Measurements from ENCODE around the gene UBE3C.
A peak's percentile ranks its signal among the peaks of the same experiment; 100 is the strongest.

UBE3C gene

GRCh38 chr7:157220916-157221569, 82.3 kb downstream of the UBE3C start:
- Histone ChIP-seq H3K9me3 (ENCODE audit: low read length) (no peaks in the 10 kb centered on the region), H2AFZ (ENCODE audit: low read length) (no peak overlapping the region), H3K27me3 (ENCODE audit: insufficient read depth, low read length) (no peaks in the 10 kb centered on the region), H3K4me1 (ENCODE audit: insufficient read depth, low read length, severe bottlenecking) (no peaks in the 10 kb centered on the region), H4K20me1 (ENCODE audit: insufficient read depth, low read length) (no peaks in the 10 kb centered on the region), H3K9ac (ENCODE audit: low read length) (no peak overlapping the region), H3F3A (ENCODE audit: insufficient read depth, low read length) (no peaks in the 10 kb centered on the region), H3K4me2 (ENCODE audit: low read length) (no peak overlapping the region), H3K36me3 (ENCODE audit: insufficient read depth, low read length) (peaks cover 78% of the 10 kb centered on the region), H3K79me2 (ENCODE audit: insufficient read depth, low read length) (no peaks in the 10 kb centered on the region), H3K27ac (ENCODE audit: low read depth, low read length, poor library complexity, severe bottlenecking) (no peak overlapping the region), H3K9me2 (ENCODE audit: low read depth, low read length) (no peaks in the 10 kb centered on the region), H3K4me3 (ENCODE audit: low read depth, low read length, poor library complexity, severe bottlenecking) (no peak overlapping the region)
- TF ChIP-seq EZH2 (IDR thresholded peaks at IDR 0.05; ENCODE audit: borderline replicate concordance, low read length) (no peak), CTCF (IDR thresholded peaks at IDR 0.05; ENCODE audit: low read length) (no peak)

GRCh38 chr7:157222687-157223086, 84.0 kb downstream of the UBE3C start:
- H3K9me3 ChIP-seq (ENCODE audit: low read length): no peaks in the 10 kb centered on the region
- H3K9ac ChIP-seq (ENCODE audit: low read length): no peak overlapping the region
- H3K27me3 ChIP-seq (ENCODE audit: insufficient read depth, low read length): no peaks in the 10 kb centered on the region
- no peaks in the 10 kb centered on the region for H3K9me2 ChIP-seq (ENCODE audit: low read depth, low read length)
- no peaks in the 10 kb centered on the region for H3K4me1 ChIP-seq (ENCODE audit: insufficient read depth, low read length, severe bottlenecking)
- H3F3A ChIP-seq (ENCODE audit: insufficient read depth, low read length): no peaks in the 10 kb centered on the region
- peaks cover 71% of the 10 kb centered on the region for H3K36me3 ChIP-seq (ENCODE audit: insufficient read depth, low read length)
- no peak overlapping the region for H3K27ac ChIP-seq (ENCODE audit: low read depth, low read length, poor library complexity, severe bottlenecking)
- no peaks in the 10 kb centered on the region for H4K20me1 ChIP-seq (ENCODE audit: insufficient read depth, low read length)
- no peak for TF ChIP-seq EZH2 (IDR thresholded peaks at IDR 0.05; ENCODE audit: borderline replicate concordance, low read length)
- no peak for TF ChIP-seq CTCF (IDR thresholded peaks at IDR 0.05; ENCODE audit: low read length)
- no peaks in the 10 kb centered on the region for H3K79me2 ChIP-seq (ENCODE audit: insufficient read depth, low read length)
- H3K4me2 ChIP-seq (ENCODE audit: low read length): no peak overlapping the region
- no peak overlapping the region for H3K4me3 ChIP-seq (ENCODE audit: low read depth, low read length, poor library complexity, severe bottlenecking)
- no peak overlapping the region for H2AFZ ChIP-seq (ENCODE audit: low read length)

GRCh38 chr7:157224627-157225026, 85.9 kb downstream of the UBE3C start:
- peak; percentile 28; the same call in 1 of the 2 replicates for TF ChIP-seq CTCF (IDR thresholded peaks at IDR 0.05; ENCODE audit: low read length)
- TF ChIP-seq EZH2 (IDR thresholded peaks at IDR 0.05; ENCODE audit: borderline replicate concordance, low read length): no peak
- Histone ChIP-seq H4K20me1 (ENCODE audit: insufficient read depth, low read length) (no peaks in the 10 kb centered on the region), H3K36me3 (ENCODE audit: insufficient read depth, low read length) (peaks cover 67% of the 10 kb centered on the region; the same call in 1 of the 2 replicates), H2AFZ (ENCODE audit: low read length) (no peak overlapping the region), H3K27ac (ENCODE audit: low read depth, low read length, poor library complexity, severe bottlenecking) (no peak overlapping the region), H3K9ac (ENCODE audit: low read length) (no peak overlapping the region), H3F3A (ENCODE audit: insufficient read depth, low read length) (no peaks in the 10 kb centered on the region), H3K4me2 (ENCODE audit: low read length) (no peak overlapping the region), H3K9me2 (ENCODE audit: low read depth, low read length) (no peaks in the 10 kb centered on the region), H3K4me1 (ENCODE audit: insufficient read depth, low read length, severe bottlenecking) (no peaks in the 10 kb centered on the region), H3K9me3 (ENCODE audit: low read length) (no peaks in the 10 kb centered on the region), H3K4me3 (ENCODE audit: low read depth, low read length, poor library complexity, severe bottlenecking) (no peak overlapping the region), H3K79me2 (ENCODE audit: insufficient read depth, low read length) (no peaks in the 10 kb centered on the region), H3K27me3 (ENCODE audit: insufficient read depth, low read length) (no peaks in the 10 kb centered on the region)

Data from OCI-LY1 (cell line).